ENCODE data around the gene ADORA1.

Gene ADORA1

GRCh38 chr1:203208181-203208580 lies 80.7 kb downstream of the ADORA1 start:
- no peaks in the 10 kb centered on the region for H3K27me3 ChIP-seq (ENCODE audit: control insufficient read depth in 1 of 2, insufficient read depth in 1 of 2, low read length in 2 of 2)
- no peak for DNase-seq
- H4K91ac ChIP-seq (ENCODE audit: low read length) = no peak overlapping the region
- peaks cover 4% of the 10 kb centered on the region for H3K4me1 ChIP-seq (ENCODE audit: control insufficient read depth, insufficient read depth, low read depth, low read length)
- H2AK5ac ChIP-seq (ENCODE audit: low read length, severe bottlenecking) = no peak overlapping the region
- WGBS = 100% methylated on average over 1 of the region's 1 CpG
- H3K9ac ChIP-seq (ENCODE audit: low read length) = no peak overlapping the region
- H3K79me1 ChIP-seq (replicated peaks; ENCODE audit: low read length, poor library complexity, severe bottlenecking) = no peaks in the 10 kb centered on the region
- H2AFZ ChIP-seq (ENCODE audit: low read depth, low read length) = no peak overlapping the region
- H3K14ac ChIP-seq (ENCODE audit: low read length in 2 of 2) = no peak overlapping the region
- no peak overlapping the region for H3K18ac ChIP-seq (ENCODE audit: low read depth in 1 of 2, low read length in 2 of 2)
- no peak overlapping the region for H2BK12ac ChIP-seq (ENCODE audit: low read length in 2 of 2)
- no peak overlapping the region for H3K23ac ChIP-seq (ENCODE audit: low read length in 2 of 2)
- H3K4ac ChIP-seq (ENCODE audit: low read depth in 1 of 2, low read length in 2 of 2) = no peak overlapping the region
- no peak overlapping the region for H4K8ac ChIP-seq (ENCODE audit: low read length)
- H3K36me3 ChIP-seq (ENCODE audit: control insufficient read depth in 1 of 2, insufficient read depth in 2 of 2, low read depth in 1 of 2, low read length in 2 of 2) = peaks cover 0 to 3% of the 10 kb centered on the region in 2 experiments
- no peak overlapping the region for H2BK5ac ChIP-seq (ENCODE audit: low read depth, low read length, poor library complexity, severe bottlenecking)
- H3K4me2 ChIP-seq (ENCODE audit: low read length, poor library complexity, severe bottlenecking) = no peak overlapping the region
- no peak overlapping the region for H2BK120ac ChIP-seq (ENCODE audit: low read depth, low read length)
- no peak overlapping the region for H3K27ac ChIP-seq (ENCODE audit: low read length, poor library complexity, severe bottlenecking)
- H3K4me3 ChIP-seq (ENCODE audit: insufficient read depth in 1 of 2, low read depth in 1 of 2, low read length in 2 of 2) = no peak overlapping the region
- H3K9me3 ChIP-seq (ENCODE audit: control insufficient read depth, low read length) = no peaks in the 10 kb centered on the region
- H2BK15ac ChIP-seq (ENCODE audit: low read depth, poor library complexity, severe bottlenecking) = no peak overlapping the region

GRCh38 chr1:203210350-203210749 lies 82.8 kb downstream of the ADORA1 start:
- Histone ChIP-seq H2BK5ac (ENCODE audit: low read depth, low read length, poor library complexity, severe bottlenecking) (no peak overlapping the region), H2BK120ac (ENCODE audit: low read depth, low read length) (no peak overlapping the region), H3K4me3 (ENCODE audit: insufficient read depth in 1 of 2, low read depth in 1 of 2, low read length in 2 of 2) (no peak overlapping the region), H4K91ac (ENCODE audit: low read length) (no peak overlapping the region), H3K4me1 (ENCODE audit: control insufficient read depth, insufficient read depth, low read depth, low read length) (peaks cover 4% of the 10 kb centered on the region), H3K4ac (ENCODE audit: low read depth in 1 of 2, low read length in 2 of 2) (no peak overlapping the region), H3K14ac (ENCODE audit: low read length in 2 of 2) (no peak overlapping the region), H3K27me3 (ENCODE audit: control insufficient read depth in 1 of 2, insufficient read depth in 1 of 2, low read length in 2 of 2) (no peaks in the 10 kb centered on the region), H3K79me1 (replicated peaks; ENCODE audit: low read length, poor library complexity, severe bottlenecking) (no peaks in the 10 kb centered on the region), H4K8ac (ENCODE audit: low read length) (no peak overlapping the region), H3K4me2 (ENCODE audit: low read length, poor library complexity, severe bottlenecking) (no peak overlapping the region), H3K9ac (ENCODE audit: low read length) (no peak overlapping the region), H3K27ac (ENCODE audit: low read length, poor library complexity, severe bottlenecking) (no peak overlapping the region), H2AFZ (ENCODE audit: low read depth, low read length) (no peak overlapping the region), H3K36me3 (ENCODE audit: control insufficient read depth in 1 of 2, insufficient read depth in 2 of 2, low read depth in 1 of 2, low read length in 2 of 2) (peaks cover 0 to 3% of the 10 kb centered on the region in 2 experiments), H3K23ac (ENCODE audit: low read length in 2 of 2) (no peak overlapping the region), H3K18ac (ENCODE audit: low read depth in 1 of 2, low read length in 2 of 2) (no peak overlapping the region), H2BK12ac (ENCODE audit: low read length in 2 of 2) (no peak overlapping the region), H2BK15ac (ENCODE audit: low read depth, poor library complexity, severe bottlenecking) (no peak overlapping the region), H2AK5ac (ENCODE audit: low read length, severe bottlenecking) (no peak overlapping the region), H3K9me3 (ENCODE audit: control insufficient read depth, low read length) (no peaks in the 10 kb centered on the region)
- no peak for DNase-seq

GRCh38 chr1:203210988-203211387 lies 83.5 kb downstream of the ADORA1 start:
- H3K27ac ChIP-seq (ENCODE audit: low read length, poor library complexity, severe bottlenecking) = no peak overlapping the region
- no peak overlapping the region for H3K4me3 ChIP-seq (ENCODE audit: insufficient read depth in 1 of 2, low read depth in 1 of 2, low read length in 2 of 2)
- H3K27me3 ChIP-seq (ENCODE audit: control insufficient read depth in 1 of 2, insufficient read depth in 1 of 2, low read length in 2 of 2) = no peaks in the 10 kb centered on the region
- no peak overlapping the region for H2AFZ ChIP-seq (ENCODE audit: low read depth, low read length)
- no peak overlapping the region for H3K4me2 ChIP-seq (ENCODE audit: low read length, poor library complexity, severe bottlenecking)
- H2BK12ac ChIP-seq (ENCODE audit: low read length in 2 of 2) = no peak overlapping the region
- H2BK15ac ChIP-seq (ENCODE audit: low read depth, poor library complexity, severe bottlenecking) = no peak overlapping the region
- no peak overlapping the region for H3K23ac ChIP-seq (ENCODE audit: low read length in 2 of 2)
- no peak overlapping the region for H2AK5ac ChIP-seq (ENCODE audit: low read length, severe bottlenecking)
- H2BK120ac ChIP-seq (ENCODE audit: low read depth, low read length) = no peak overlapping the region
- peaks cover 0 to under 1% of the 10 kb centered on the region in 2 experiments for H3K36me3 ChIP-seq (ENCODE audit: control insufficient read depth in 1 of 2, insufficient read depth in 2 of 2, low read depth in 1 of 2, low read length in 2 of 2)
- H3K18ac ChIP-seq (ENCODE audit: low read depth in 1 of 2, low read length in 2 of 2) = no peak overlapping the region
- H3K9me3 ChIP-seq (ENCODE audit: control insufficient read depth, low read length) = no peaks in the 10 kb centered on the region
- no peak overlapping the region for H3K14ac ChIP-seq (ENCODE audit: low read length in 2 of 2)
- peaks cover 7% of the 10 kb centered on the region for H3K4me1 ChIP-seq (ENCODE audit: control insufficient read depth, insufficient read depth, low read depth, low read length)
- no peaks in the 10 kb centered on the region for H3K79me1 ChIP-seq (replicated peaks; ENCODE audit: low read length, poor library complexity, severe bottlenecking)
- no peak overlapping the region for H3K4ac ChIP-seq (ENCODE audit: low read depth in 1 of 2, low read length in 2 of 2)
- H4K8ac ChIP-seq (ENCODE audit: low read length) = no peak overlapping the region
- H3K9ac ChIP-seq (ENCODE audit: low read length) = no peak overlapping the region
- no peak for DNase-seq
- H4K91ac ChIP-seq (ENCODE audit: low read length) = no peak overlapping the region
- no peak overlapping the region for H2BK5ac ChIP-seq (ENCODE audit: low read depth, low read length, poor library complexity, severe bottlenecking)

- no peak overlapping the region for H2BK15ac ChIP-seq (ENCODE audit: low read depth, poor library complexity, severe bottlenecking)
- no peak overlapping the region for H3K4me3 ChIP-seq (ENCODE audit: insufficient read depth in 1 of 2, low read depth in 1 of 2, low read length in 2 of 2)
- no peak overlapping the region for H3K9ac ChIP-seq (ENCODE audit: low read length)
- H3K14ac ChIP-seq (ENCODE audit: low read length in 2 of 2) = no peak overlapping the region
- no peaks in the 10 kb centered on the region for H3K9me3 ChIP-seq (ENCODE audit: control insufficient read depth, low read length)
- H4K8ac ChIP-seq (ENCODE audit: low read length) = no peak overlapping the region
- no peak overlapping the region for H3K18ac ChIP-seq (ENCODE audit: low read depth in 1 of 2, low read length in 2 of 2)
- H3K4me2 ChIP-seq (ENCODE audit: low read length, poor library complexity, severe bottlenecking) = no peak overlapping the region
- H2AFZ ChIP-seq (ENCODE audit: low read depth, low read length) = no peak overlapping the region
- H3K4me1 ChIP-seq (ENCODE audit: control insufficient read depth, insufficient read depth, low read depth, low read length) = peaks cover 6% of the 10 kb centered on the region
- no peak overlapping the region for H3K4ac ChIP-seq (ENCODE audit: low read depth in 1 of 2, low read length in 2 of 2)
- no peak overlapping the region for H2AK5ac ChIP-seq (ENCODE audit: low read length, severe bottlenecking)
- no peak overlapping the region for H2BK12ac ChIP-seq (ENCODE audit: low read length in 2 of 2)
- no peak overlapping the region for H3K23ac ChIP-seq (ENCODE audit: low read length in 2 of 2)
- WGBS = 92% methylated on average over 3 of the region's 3 CpGs
- no peaks in the 10 kb centered on the region for H3K79me1 ChIP-seq (replicated peaks; ENCODE audit: low read length, poor library complexity, severe bottlenecking)
- H3K36me3 ChIP-seq (ENCODE audit: control insufficient read depth in 1 of 2, insufficient read depth in 2 of 2, low read depth in 1 of 2, low read length in 2 of 2) = no peaks in the 10 kb centered on the region
- H2BK5ac ChIP-seq (ENCODE audit: low read depth, low read length, poor library complexity, severe bottlenecking) = no peak overlapping the region
- peaks cover 3 to 5% of the 10 kb centered on the region in 2 experiments for H3K27me3 ChIP-seq (ENCODE audit: control insufficient read depth in 1 of 2, insufficient read depth in 1 of 2, low read length in 2 of 2)
- H2BK120ac ChIP-seq (ENCODE audit: low read depth, low read length) = no peak overlapping the region
- DNase-seq = no peak
- peak overlapping the region; percentile 35 for H4K91ac ChIP-seq (ENCODE audit: low read length)
- H3K27ac ChIP-seq (ENCODE audit: low read length, poor library complexity, severe bottlenecking) = no peak overlapping the region
Measured at GRCh38 chr1:203211812-203212211, 84.3 kb downstream of the ADORA1 start.
